H1 (cell line): Measurements from ENCODE around the gene SMIM8. TPM values are rescaled to one million over a fixed set of nuclear protein-coding genes. Genes with fewer than 3 reads are reported as not detected.

Source experiments
- CTCF ChIA-PET: fragments of 300-600 bp; sonication (Branson Sonifier 250); formaldehyde crosslinking; loops from one replicate; lab custom pipeline; 2021; ENCODE audit not compliant: partially characterized antibody; lab: Charles Lee
- POLR2A ChIA-PET: fragments of 300-600 bp; sonication (Branson Sonifier 250); formaldehyde crosslinking; loops from one replicate; lab custom pipeline; 2021; ENCODE audit warnings: inconsistent platforms; ENCODE audit not compliant: partially characterized antibody; lab: Charles Lee
- DNase-seq, 2 experiments: peaks; one replicate each; pipeline versions ENCODE4 v3.0.0 to v3.0.0-alpha.2; 2010 to 2022; ENCODE audit warnings: low spot score in 2 of 2, low read depth in 1 of 2, mixed read lengths in 1 of 2
- FAIRE-seq: peaks from 2 replicates; lab custom pipeline; 2011; peaks lifted over from hg19 to GRCh38; lab: Jason Lieb, UNC
- H2AFZ ChIP-seq: 2 replicates; pipeline ENCODE4 v1.8.1; 2012; ENCODE audit warnings: low read length, inconsistent platforms
- H2AK5ac ChIP-seq: 2 replicates; pipeline ENCODE4 v1.6.1; 2013; ENCODE audit warnings: low read depth, low read length
- H2BK120ac ChIP-seq: replicated peaks from 2 replicates; pipeline ENCODE3; 2013; ENCODE audit warnings: low read depth, low read length, inconsistent platforms
- H2BK12ac ChIP-seq: 2 replicates; pipeline ENCODE4 v1.6.1; 2013; ENCODE audit warnings: low read depth, low read length
- H2BK15ac ChIP-seq: 2 replicates; pipeline ENCODE4 v1.6.1; 2013; ENCODE audit warnings: low read length
- H2BK20ac ChIP-seq: 2 replicates; pipeline ENCODE4 v1.6.1; 2013; ENCODE audit warnings: low read length
- H2BK5ac ChIP-seq: 2 replicates; pipeline ENCODE4 v1.6.1; 2013; ENCODE audit warnings: low read depth, low read length
- H3K14ac ChIP-seq: 2 replicates; pipeline ENCODE4 v1.6.1; 2013; ENCODE audit warnings: inconsistent platforms; ENCODE audit not compliant: insufficient read length
- H3K18ac ChIP-seq: 2 replicates; pipeline ENCODE4 v1.6.1; 2013; ENCODE audit warnings: low read length; ENCODE audit errors: extremely low read depth
- H3K23ac ChIP-seq: 2 replicates; pipeline ENCODE4 v1.6.1; 2013; ENCODE audit warnings: inconsistent platforms; ENCODE audit not compliant: insufficient read length
- H3K23me2 ChIP-seq: 2 replicates; pipeline ENCODE4 v1.6.1; 2013; ENCODE audit warnings: low read depth, low read length
- H3K27ac ChIP-seq: 2 replicates; pipeline ENCODE4 v1.6.1; 2011; ENCODE audit warnings: low read depth, low read length, inconsistent platforms
- H3K27me3 ChIP-seq, 4 experiments: replicated peaks in 1 of 4; 1 replicate in 1 of 4; 2 replicates in 3 of 4; pipeline versions ENCODE4 v1.6.1 to v1.8.1; 2011 to 2013; ENCODE audit warnings: low read length in 3 of 4, mild to moderate bottlenecking in 3 of 4, inconsistent platforms in 2 of 4, mixed read lengths in 2 of 4, moderate library complexity in 1 of 4; ENCODE audit not compliant: control insufficient read depth in 3 of 4, insufficient read depth in 3 of 4; ENCODE audit errors: extremely low read depth in 1 of 4
- H3K36me3 ChIP-seq, 4 experiments: 2 replicates each; pipeline versions ENCODE4 v1.6.1 to v1.8.1; 2011 to 2013; ENCODE audit warnings: mild to moderate bottlenecking in 4 of 4, low read length in 3 of 4, moderate library complexity in 2 of 4, control low read depth in 1 of 4, inconsistent platforms in 1 of 4; ENCODE audit not compliant: insufficient read depth in 4 of 4, control insufficient read depth in 2 of 4
- H3K4ac ChIP-seq: replicated peaks from 2 replicates; pipeline ENCODE3; 2013; ENCODE audit warnings: low read length, low read depth, mixed read lengths, inconsistent platforms; ENCODE audit not compliant: insufficient read length
- H3K4me1 ChIP-seq, 4 experiments: replicated peaks in 1 of 4; 1 replicate in 1 of 4; 2 replicates in 3 of 4; pipeline versions ENCODE4 v1.6.1 to v1.8.1; 2011 to 2013; ENCODE audit warnings: low read length in 3 of 4, inconsistent platforms in 2 of 4, mixed read lengths in 1 of 4; ENCODE audit not compliant: insufficient read depth in 4 of 4, control insufficient read depth in 3 of 4
- H3K4me2 ChIP-seq, 2 experiments: 2 replicates each; pipeline versions ENCODE4 v1.6.1 to v1.8.1; 2011 to 2013; ENCODE audit warnings: low read depth in 2 of 2, low read length in 2 of 2, control low read depth in 1 of 2, inconsistent platforms in 1 of 2, mild to moderate bottlenecking in 1 of 2; ENCODE audit not compliant: insufficient read depth in 1 of 2
- H3K4me3 ChIP-seq, 4 experiments: fragments of 200-600, 300-600 bp in 1 of 4; sonication (generic), shearing (Covaris generic), sonication (Bioruptor Twin) in 1 of 4; 2 replicates each; pipeline versions ENCODE4 v1.5.1 to v1.8.1; 2011 to 2016; ENCODE audit warnings: low read length in 4 of 4, low read depth in 3 of 4, control low read depth in 2 of 4, inconsistent platforms in 2 of 4, mild to moderate bottlenecking in 2 of 4, mixed read lengths in 1 of 4, moderate library complexity in 1 of 4; ENCODE audit not compliant: insufficient read depth in 2 of 4; ENCODE audit errors: extremely low read depth in 1 of 4
- H3K56ac ChIP-seq: replicated peaks from 2 replicates; pipeline ENCODE3; 2013; ENCODE audit warnings: low read depth, mild to moderate bottlenecking, mixed read lengths, low read length, inconsistent platforms; ENCODE audit not compliant: insufficient read length
- H3K79me1 ChIP-seq: 2 replicates; pipeline ENCODE4 v1.6.1; 2013; ENCODE audit warnings: low read depth, low read length, control low read depth
- H3K79me2 ChIP-seq, 2 experiments: 2 replicates each; pipeline versions ENCODE4 v1.6.1 to v1.8.1; 2012 to 2013; ENCODE audit warnings: low read length in 2 of 2, mild to moderate bottlenecking in 2 of 2, inconsistent platforms in 1 of 2; ENCODE audit not compliant: insufficient read depth in 2 of 2, control insufficient read depth in 1 of 2
- H3K9ac ChIP-seq, 4 experiments: replicated peaks in 1 of 4; 1 replicate in 1 of 4; 2 replicates in 3 of 4; pipeline versions ENCODE4 v1.6.1 to v1.8.1; 2011 to 2013; ENCODE audit warnings: low read depth in 3 of 4, low read length in 3 of 4, control low read depth in 2 of 4, mild to moderate bottlenecking in 2 of 4, moderate library complexity in 2 of 4, inconsistent platforms in 1 of 4; ENCODE audit errors: extremely low read depth in 1 of 4
- H3K9me3 ChIP-seq, 2 experiments: 2 replicates each; pipeline versions ENCODE4 v1.6.1 to v1.8.1; 2012 to 2013; ENCODE audit warnings: mild to moderate bottlenecking in 2 of 2, moderate library complexity in 2 of 2, control low read depth in 1 of 2, inconsistent platforms in 1 of 2, low read depth in 1 of 2, low read length in 1 of 2, mixed read lengths in 1 of 2; ENCODE audit not compliant: insufficient read depth in 2 of 2
- H4K20me1 ChIP-seq, 2 experiments: replicated peaks in 1 of 2; 2 replicates each; pipeline versions ENCODE3 to v1.8.1; 2011 to 2013; ENCODE audit warnings: inconsistent platforms in 2 of 2, low read length in 2 of 2, mild to moderate bottlenecking in 1 of 2; ENCODE audit not compliant: insufficient read depth in 2 of 2, control insufficient read depth in 1 of 2
- H4K5ac ChIP-seq: 2 replicates; pipeline ENCODE4 v1.6.1; 2013; ENCODE audit warnings: low read length, low read depth, mixed read lengths, inconsistent platforms; ENCODE audit not compliant: insufficient read length
- H4K8ac ChIP-seq: 2 replicates; pipeline ENCODE4 v1.8.0; 2013; ENCODE audit warnings: mild to moderate bottlenecking, moderate library complexity, low read length, inconsistent platforms; ENCODE audit not compliant: insufficient read depth; ENCODE audit errors: extremely low read depth
- H4K91ac ChIP-seq: replicated peaks from 2 replicates; pipeline ENCODE3; 2013; ENCODE audit warnings: low read length, mixed read lengths, inconsistent platforms; ENCODE audit not compliant: insufficient read length
- CHD2 ChIP-seq: IDR thresholded peaks from 2 replicates; pipeline ENCODE4 v1.6.1; 2012; ENCODE audit warnings: low read length, improper control_type of control experiment
- CREB1 ChIP-seq: IDR thresholded peaks from 2 replicates; pipeline ENCODE4 v1.6.1; 2012; ENCODE audit warnings: inconsistent platforms
- RFX5 ChIP-seq: IDR thresholded peaks from 2 replicates; pipeline ENCODE4 v1.6.1; 2011; ENCODE audit warnings: low read depth, low read length, improper control_type of control experiment, borderline replicate concordance
- SAP30 ChIP-seq: fragments of 300-600 bp; sonication (generic); IDR thresholded peaks from 2 replicates; pipeline ENCODE4 v1.7.1; 2012; ENCODE audit warnings: low read length, moderate library complexity, mild to moderate bottlenecking, inconsistent platforms; ENCODE audit not compliant: insufficient read depth, insufficient replicate concordance
- ZNF274 ChIP-seq: IDR thresholded peaks from 2 replicates; pipeline ENCODE4 v1.7.0; 2012; ENCODE audit warnings: low read length, borderline replicate concordance; ENCODE audit errors: extremely low read depth
- WGBS, 2 experiments: shearing (Covaris generic) in 1 of 2; methylation state at CpG; one replicate each; pipeline versions ENCODE4 v1.1.6 to v1.1.7; 2013 to 2015; ENCODE audit warnings: low lambda C conversion rate in 2 of 2, mixed read lengths in 2 of 2, inconsistent platforms in 1 of 2, low coverage in 1 of 2, missing lambda C conversion rate in 1 of 2; ENCODE audit not compliant: insufficient replicate concordance in 2 of 2, insufficient coverage in 1 of 2, insufficient read length in 1 of 2; ENCODE audit errors: extremely low coverage in 1 of 2, missing lambda C conversion rate in 1 of 2; 5-methylcytosine and 5-hydroxymethylcytosine counted together
- polyA plus RNA-seq, 7 experiments: library from polyadenylated mRNA; depleted of rRNA in 3 of 7; stranded (reverse) in 5 of 7; unstranded in 2 of 7; fragments of >200 nt in 5 of 7; fragments of 200-250 nt in 2 of 7; gene quantifications; 1 replicate in 5 of 7; 2 replicates in 1 of 7; 4 replicates in 1 of 7; pipeline versions ENCODE4 v1.2.1 to v1.2.3, GENCODE V29; 2011 to 2013; ENCODE audit warnings: missing spikeins in 2 of 7, mixed read lengths in 2 of 7
- total RNA-seq: library from RNA; stranded (reverse); fragmentation: NEBNext Ultra II Directional; extraction: Animal tissue kit (Norgen Biotek cat#: 25700); gene quantifications from 2 replicates; pipeline ENCODE4 v1.2.1, GENCODE V29; 2021

SMIM8 gene
- total and polyA plus RNA-seq, 2 of the 8 experiments (the other 6 are each of a cell fraction or from before 2014, with no cell fraction given) = 3.0 to 10.7 TPM

- CTCF ChIA-PET = interaction anchor here (0.7 to 2.3 kb wide), 6 partner anchors 13 to 152 kb away, joined by 3 to 6 read pairs (median 4); no protein-coding TSS in a partner anchor
- DNase-seq (no peak), FAIRE-seq (no peak)
- Histone ChIP-seq H2AFZ (no peak overlapping the region), H3K56ac (no peak overlapping the region), H3K27me3 (no peaks in the 10 kb centered on the region), H3K4me3 (no peak overlapping the region), H2BK15ac (no peak overlapping the region), H2BK12ac (no peak overlapping the region), H3K23ac (no peak overlapping the region), H2BK120ac (no peak overlapping the region), H3K4ac (no peak overlapping the region), H4K91ac (no peak overlapping the region), H3K27ac (no peak overlapping the region), H4K8ac (no peak overlapping the region), H2BK20ac (no peak overlapping the region), H3K79me2 (no peaks in the 10 kb centered on the region), H4K20me1 (no peaks in the 10 kb centered on the region), H3K9me3 (no peaks in the 10 kb centered on the region), H3K9ac (no peak overlapping the region), H3K14ac (no peak overlapping the region), H3K36me3 (no peaks in the 10 kb centered on the region), H4K5ac (no peak overlapping the region), H3K23me2 (no peaks in the 10 kb centered on the region), H2AK5ac (no peak overlapping the region), H3K79me1 (no peaks in the 10 kb centered on the region), H3K4me2 (no peak overlapping the region), H3K18ac (no peak overlapping the region), H2BK5ac (no peak overlapping the region), H3K4me1 (no peaks in the 10 kb centered on the region)
- POLR2A ChIA-PET = no interaction called here
- WGBS, 2 experiments = 85% methylated on average over 2 of the region's 2 CpGs; no CpG with 5 or more reads in 1 of the 2 experiments
- TF ChIP-seq ZNF274 (no peak), SAP30 (no peak), CHD2 (no peak), CREB1 (no peak), RFX5 (no peak)
These were observed 30.5 kb upstream of the SMIM8 start for GRCh38 chr6:87291883-87292282.
